Measurements from ENCODE around the gene FBXO36. TPM values are rescaled to one million over a fixed set of nuclear protein-coding genes. Genes with fewer than 3 reads are reported as not detected.

Gene FBXO36
- total RNA-seq, 1 experiment from 2014 or later, result 3.8 TPM

DNA sequence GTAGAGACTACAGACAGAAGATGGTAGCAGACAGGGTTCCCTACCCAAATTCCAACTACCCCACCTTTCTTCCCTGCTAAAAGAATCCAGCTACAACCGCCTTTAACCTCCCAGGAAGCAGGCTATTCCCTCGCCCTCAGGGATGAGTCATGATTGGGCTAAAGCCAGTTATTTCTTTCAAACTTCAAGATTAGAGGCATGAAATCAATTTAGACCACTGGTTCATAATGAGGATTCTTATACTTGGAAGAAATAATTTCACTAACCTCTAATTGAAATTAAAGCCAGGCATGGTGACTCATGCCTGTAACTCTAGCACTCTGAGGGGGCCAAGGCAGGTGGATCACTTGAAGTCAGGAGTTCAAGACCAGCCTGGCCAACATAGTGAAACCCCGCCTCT is 20.5 kb upstream of the FBXO36 start:
- Histone ChIP-seq H3K9me3 (ENCODE audit: control insufficient read depth in 1 of 2, insufficient read depth in 1 of 2, low read depth in 1 of 2, low read length in 2 of 2) (no peaks in the 10 kb centered on the region), H3K4me1 (ENCODE audit: control insufficient read depth in 1 of 2, insufficient read depth in 2 of 2, low read length in 2 of 2) (peaks cover 25 to 30% of the 10 kb centered on the region in 2 experiments), H3K9me2 (ENCODE audit: insufficient read depth) (no peaks in the 10 kb centered on the region), H3K79me2 (ENCODE audit: insufficient read depth, low read length) (peaks cover 97% of the 10 kb centered on the region), H3K4me2 (ENCODE audit: low read length) (peak overlapping the region; percentile 68), H3K4me3 (replicated peaks in 1 of 2; ENCODE audit: low read depth in 1 of 2, low read length in 2 of 2) (peak overlapping the region; percentile 2 to 33; a peak in 3 of 4 replicates), H2AFZ (ENCODE audit: low read depth, low read length, poor library complexity, severe bottlenecking) (no peak overlapping the region), H3K27me3 (ENCODE audit: insufficient read depth, low read length) (no peaks in the 10 kb centered on the region), H3K36me3 (ENCODE audit: control insufficient read depth in 1 of 2, insufficient read depth in 2 of 2, low read length in 2 of 2) (0 out of 4 replicates have a peak, but pooled peaks cover 0 to 2% of the 10 kb centered on the region in 2 experiments), H3K27ac (ENCODE audit: low read depth, low read length) (peak overlapping the region; percentile 61), H3K9ac (ENCODE audit: low read length) (no peak overlapping the region), H4K20me1 (ENCODE audit: insufficient read depth) (peaks cover 7% of the 10 kb centered on the region; the same call in 1 of the 2 replicates)
- DNase-seq (ENCODE audit: low read depth, low spot score) (peak; percentile 73), ATAC-seq (peak; percentile 87)
- BruUV-seq (replicated peaks), result no TSS peak
- POLR2A ChIA-PET, result no interaction called here
- peak; percentile 78 for TF ChIP-seq JUND (IDR thresholded peaks at IDR 0.05)
- TF ChIP-seq FOSL1 (IDR thresholded peaks at IDR 0.05; ENCODE audit: low read depth), result peak; percentile 88
- no peak for TF ChIP-seq ZFX (IDR thresholded peaks at IDR 0.05)
- TF ChIP-seq SRF (IDR thresholded peaks at IDR 0.05; ENCODE audit: low read depth), result peak; percentile 42; the same call in 1 of the 2 replicates
- no peak for TF ChIP-seq ELF1 (IDR thresholded peaks at IDR 0.05; ENCODE audit: borderline replicate concordance, low read depth)
- no peak for TF ChIP-seq YY1 (IDR thresholded peaks at IDR 0.05; ENCODE audit: extremely low read depth, insufficient replicate concordance, low read depth, low read length)
- TF ChIP-seq SP1 (IDR thresholded peaks at IDR 0.05; ENCODE audit: low read depth), result peak; percentile 62
- TF ChIP-seq, protein P1, sequence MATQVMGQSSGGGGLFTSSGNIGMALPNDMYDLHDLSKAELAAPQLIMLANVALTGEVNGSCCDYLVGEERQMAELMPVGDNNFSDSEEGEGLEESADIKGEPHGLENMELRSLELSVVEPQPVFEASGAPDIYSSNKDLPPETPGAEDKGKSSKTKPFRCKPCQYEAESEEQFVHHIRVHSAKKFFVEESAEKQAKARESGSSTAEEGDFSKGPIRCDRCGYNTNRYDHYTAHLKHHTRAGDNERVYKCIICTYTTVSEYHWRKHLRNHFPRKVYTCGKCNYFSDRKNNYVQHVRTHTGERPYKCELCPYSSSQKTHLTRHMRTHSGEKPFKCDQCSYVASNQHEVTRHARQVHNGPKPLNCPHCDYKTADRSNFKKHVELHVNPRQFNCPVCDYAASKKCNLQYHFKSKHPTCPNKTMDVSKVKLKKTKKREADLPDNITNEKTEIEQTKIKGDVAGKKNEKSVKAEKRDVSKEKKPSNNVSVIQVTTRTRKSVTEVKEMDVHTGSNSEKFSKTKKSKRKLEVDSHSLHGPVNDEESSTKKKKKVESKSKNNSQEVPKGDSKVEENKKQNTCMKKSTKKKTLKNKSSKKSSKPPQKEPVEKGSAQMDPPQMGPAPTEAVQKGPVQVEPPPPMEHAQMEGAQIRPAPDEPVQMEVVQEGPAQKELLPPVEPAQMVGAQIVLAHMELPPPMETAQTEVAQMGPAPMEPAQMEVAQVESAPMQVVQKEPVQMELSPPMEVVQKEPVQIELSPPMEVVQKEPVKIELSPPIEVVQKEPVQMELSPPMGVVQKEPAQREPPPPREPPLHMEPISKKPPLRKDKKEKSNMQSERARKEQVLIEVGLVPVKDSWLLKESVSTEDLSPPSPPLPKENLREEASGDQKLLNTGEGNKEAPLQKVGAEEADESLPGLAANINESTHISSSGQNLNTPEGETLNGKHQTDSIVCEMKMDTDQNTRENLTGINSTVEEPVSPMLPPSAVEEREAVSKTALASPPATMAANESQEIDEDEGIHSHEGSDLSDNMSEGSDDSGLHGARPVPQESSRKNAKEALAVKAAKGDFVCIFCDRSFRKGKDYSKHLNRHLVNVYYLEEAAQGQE (IDR thresholded peaks at IDR 0.05; ENCODE audit: low read depth), result no peak
- no peak for TF ChIP-seq RAD21 (IDR thresholded peaks at IDR 0.05; ENCODE audit: low read depth)
- TF ChIP-seq EGR1 (IDR thresholded peaks at IDR 0.05; ENCODE audit: low read depth), result no peak
- peak; percentile 71 for TF ChIP-seq CBX3 (IDR thresholded peaks at IDR 0.05; ENCODE audit: low read depth)
- no peak for TF ChIP-seq SIN3A (IDR thresholded peaks at IDR 0.05; ENCODE audit: low read depth)
- no peak for TF ChIP-seq TCF7L2 (IDR thresholded peaks at IDR 0.05; ENCODE audit: borderline replicate concordance, extremely low read depth, insufficient read depth, insufficient read length)
- intact Hi-C loops (cut with micrococcal nuclease), result no loop called here
- CTCF ChIA-PET, result interaction anchor here (0.6 to 2.2 kb wide), 2 partner anchors 9 to 15 kb away, joined by 3 to 10 read pairs; no protein-coding TSS in a partner anchor
- RAD21 ChIA-PET (ENCODE audit: low non-redundant PET in 1 of 2, low total read pairs in 2 of 2, uncharacterized antibody in 2 of 2, unreplicated experiment in 2 of 2), result no interaction called here

Data from HCT116 (cell line).